HEK293 (cell line): ENCODE measurements around the gene TGM6.

Source experiments
- CTCF ChIA-PET: fragments of 350-600 bp; formaldehyde crosslinking; extraction: SDS; loops from one replicate; lab custom pipeline; 2021; ENCODE audit warnings: antibody characterized with exemption; lab: Yijun Ruan, JAX
- POLR2A ChIA-PET: fragments of 300-600 bp; formaldehyde crosslinking; extraction: SDS; loops from one replicate; lab custom pipeline; 2020; ENCODE audit warnings: antibody characterized with exemption, inconsistent platforms; lab: Yijun Ruan, JAX
- H3K27ac ChIP-seq: fragments of 200-500 bp; sonication (Bioruptor generic); 2 replicates; pipeline ENCODE4 v1.5.1; 2014; ENCODE audit warnings: low read depth, low read length, control low read depth, inconsistent platforms; ENCODE audit errors: extremely low read depth
- H3K36me3 ChIP-seq, 2 experiments: fragments of 200-500 bp in 1 of 2; sonication (Bioruptor generic) in 1 of 2; 1 replicate in 1 of 2; 2 replicates in 1 of 2; pipeline ENCODE4 v1.5.1; 2014 to 2017; ENCODE audit warnings: inconsistent platforms in 2 of 2, low read length in 2 of 2; ENCODE audit not compliant: control insufficient read depth in 2 of 2, insufficient read depth in 1 of 2
- H3K4me1 ChIP-seq: fragments of 200-500 bp; sonication (Bioruptor generic); 2 replicates; pipeline ENCODE4 v1.5.1; 2014; ENCODE audit warnings: mild to moderate bottlenecking, low read length, inconsistent platforms; ENCODE audit not compliant: control insufficient read depth, insufficient read depth
- H3K4me3 ChIP-seq: 2 replicates; pipeline ENCODE4 v1.5.1; 2011; ENCODE audit warnings: low read depth, mild to moderate bottlenecking, control low read depth, low read length, moderate library complexity
- H3K9me3 ChIP-seq: fragments of 200-500 bp; sonication (Bioruptor generic); 2 replicates; pipeline ENCODE4 v1.5.1; 2014; ENCODE audit warnings: low read depth, low read length, inconsistent platforms; ENCODE audit not compliant: control insufficient read depth, insufficient read depth
- BCL11B ChIP-seq: fragments of 450-650 bp; formaldehyde crosslinking; IDR thresholded peaks from 2 replicates; pipeline ENCODE4 v1.5.1; 2016; ENCODE audit warnings: low read depth, missing biosample characterization, missing genetic modification characterization
- HOXC10 ChIP-seq: sonication (generic); formaldehyde crosslinking; IDR thresholded peaks from 2 replicates; pipeline ENCODE4 v1.8.1; 2023; ENCODE audit warnings: mild to moderate bottlenecking, missing genetic modification reagents
- IKZF3 ChIP-seq: fragments of 450-650 bp; IDR thresholded peaks from 2 replicates; pipeline ENCODE4 v1.5.0; 2018; ENCODE audit warnings: missing biosample characterization, mild to moderate bottlenecking, missing genetic modification characterization, moderate library complexity
- KLF8 ChIP-seq: fragments of 450-650 bp; formaldehyde crosslinking; IDR thresholded peaks from 2 replicates; pipeline ENCODE4 v1.5.1; 2016; ENCODE audit warnings: missing biosample characterization, missing genetic modification characterization
- OVOL3 ChIP-seq: fragments of 450-650 bp; formaldehyde crosslinking; IDR thresholded peaks from 2 replicates; pipeline ENCODE4 v1.5.1; 2016; ENCODE audit warnings: missing biosample characterization, missing genetic modification characterization
- TCF7L2 ChIP-seq: IDR thresholded peaks from 2 replicates; pipeline ENCODE4 v1.6.1; 2011; ENCODE audit warnings: low read depth, mild to moderate bottlenecking, inconsistent platforms, low read length, moderate library complexity, borderline replicate concordance
- TRIM28 ChIP-seq: IDR thresholded peaks from 2 replicates; pipeline ENCODE4 v1.6.1; 2011; ENCODE audit warnings: low read length, control low read depth, borderline replicate concordance
- ZBTB17 ChIP-seq: fragments of 450-650 bp; formaldehyde crosslinking; IDR thresholded peaks from 2 replicates; pipeline ENCODE4 v1.5.1; 2016; ENCODE audit warnings: missing biosample characterization, missing genetic modification characterization
- ZNF112 ChIP-seq: fragments of 450-650 bp; formaldehyde crosslinking; IDR thresholded peaks from 2 replicates; pipeline ENCODE4 v1.5.0; 2017; ENCODE audit warnings: missing biosample characterization, missing genetic modification characterization
- ZNF114 ChIP-seq: fragments of 450-650 bp; formaldehyde crosslinking; IDR thresholded peaks from 2 replicates; pipeline ENCODE4 v1.5.0; 2017; ENCODE audit warnings: missing biosample characterization, missing genetic modification characterization
- ZNF16 ChIP-seq: fragments of 450-650 bp; formaldehyde crosslinking; IDR thresholded peaks from 2 replicates; pipeline ENCODE4 v1.5.1; 2016; ENCODE audit warnings: low read depth, missing biosample characterization, missing genetic modification characterization
- ZNF175 ChIP-seq: fragments of 450-650 bp; formaldehyde crosslinking; IDR thresholded peaks from 2 replicates; pipeline ENCODE4 v1.5.1; 2016; ENCODE audit warnings: missing biosample characterization, missing genetic modification characterization
- ZNF2 ChIP-seq: fragments of 450-650 bp; formaldehyde crosslinking; IDR thresholded peaks from 2 replicates; pipeline ENCODE4 v1.5.1; 2016; ENCODE audit warnings: missing biosample characterization, missing genetic modification characterization
- ZNF221 ChIP-seq: fragments of 450-650 bp; formaldehyde crosslinking; IDR thresholded peaks from 2 replicates; pipeline ENCODE4 v1.5.1; 2017; ENCODE audit warnings: missing biosample characterization, missing genetic modification characterization, borderline replicate concordance
- ZNF292 ChIP-seq: fragments of 450-650 bp; formaldehyde crosslinking; IDR thresholded peaks from 2 replicates; pipeline ENCODE4 v1.5.1; 2016; ENCODE audit warnings: low read depth, missing biosample characterization, missing genetic modification characterization, borderline replicate concordance
- ZNF311 ChIP-seq: fragments of 450-650 bp; formaldehyde crosslinking; IDR thresholded peaks from 2 replicates; pipeline ENCODE4 v1.5.1; 2017; ENCODE audit warnings: missing biosample characterization, missing genetic modification characterization, borderline replicate concordance
- ZNF473 ChIP-seq: fragments of 450-650 bp; formaldehyde crosslinking; IDR thresholded peaks from 2 replicates; pipeline ENCODE4 v1.5.1; 2017; ENCODE audit warnings: missing biosample characterization, missing genetic modification characterization
- ZNF514 ChIP-seq: fragments of 450-650 bp; formaldehyde crosslinking; IDR thresholded peaks from 2 replicates; pipeline ENCODE4 v1.5.1; 2016; ENCODE audit warnings: missing biosample characterization, missing genetic modification characterization
- ZNF707 ChIP-seq: fragments of 450-650 bp; formaldehyde crosslinking; IDR thresholded peaks from 2 replicates; pipeline ENCODE4 v1.5.1; 2016; ENCODE audit warnings: missing biosample characterization, missing genetic modification characterization
- ZNF747 ChIP-seq: fragments of 450-650 bp; formaldehyde crosslinking; IDR thresholded peaks from 2 replicates; pipeline ENCODE4 v1.5.1; 2016; ENCODE audit warnings: missing biosample characterization, missing genetic modification characterization
- ZNF785 ChIP-seq: fragments of 450-650 bp; formaldehyde crosslinking; IDR thresholded peaks from 2 replicates; pipeline ENCODE4 v1.5.1; 2016; ENCODE audit warnings: missing biosample characterization, missing genetic modification characterization
- ZNF791 ChIP-seq: fragments of 450-650 bp; formaldehyde crosslinking; IDR thresholded peaks from 2 replicates; pipeline ENCODE4 v1.5.1; 2016; ENCODE audit warnings: missing biosample characterization, missing genetic modification characterization
- TF ChIP-seq, protein P1 (sequence below): fragments of 450-650 bp; formaldehyde crosslinking; IDR thresholded peaks from 2 replicates; pipeline ENCODE4 v1.5.1; 2016; ENCODE audit warnings: missing biosample characterization, missing genetic modification characterization
- TF ChIP-seq, protein P2 (sequence below): fragments of 450-650 bp; formaldehyde crosslinking; IDR thresholded peaks from 2 replicates; pipeline ENCODE4 v1.5.1; 2017; ENCODE audit warnings: missing biosample characterization, mild to moderate bottlenecking, missing genetic modification characterization, moderate library complexity
- TF ChIP-seq, protein P3 (sequence below): fragments of 450-650 bp; formaldehyde crosslinking; conservative IDR thresholded peaks from 2 replicates; pipeline ENCODE4 v1.5.1; 2016; ENCODE audit warnings: low read depth, missing biosample characterization, missing genetic modification characterization
- TF ChIP-seq, protein P4 (sequence below): fragments of 450-650 bp; formaldehyde crosslinking; IDR thresholded peaks from 2 replicates; pipeline ENCODE4 v1.5.1; 2016; ENCODE audit warnings: missing biosample characterization, missing genetic modification characterization

Gene TGM6

DNA sequence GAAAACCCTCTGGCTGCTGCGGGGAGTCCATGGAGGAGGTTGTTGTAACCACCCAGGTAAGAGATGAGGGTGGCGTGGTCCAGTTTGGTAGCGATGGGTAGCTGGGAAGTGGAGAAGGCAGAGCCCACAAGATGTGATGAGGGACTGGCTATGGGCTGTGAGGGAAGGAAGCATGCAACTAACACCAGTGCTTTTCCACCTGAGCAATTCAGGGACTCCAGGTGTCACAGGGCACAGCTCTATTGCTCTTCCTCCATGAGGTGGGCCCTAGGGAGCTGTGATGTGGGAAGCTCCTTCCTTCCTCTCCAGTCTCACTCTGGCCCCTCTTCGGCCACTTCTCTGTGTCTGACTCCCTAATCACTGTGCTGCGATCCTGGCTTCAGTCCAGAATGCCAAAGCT is 32.4 kb upstream of the TGM6 start:
- POLR2A ChIA-PET, result no interaction called here
- CTCF ChIA-PET, result interaction anchor here (1.0 to 1.6 kb wide), 3 partner anchors 15 to 104 kb away, joined by 3 to 4 read pairs (median 3); no protein-coding TSS in a partner anchor

DNA sequence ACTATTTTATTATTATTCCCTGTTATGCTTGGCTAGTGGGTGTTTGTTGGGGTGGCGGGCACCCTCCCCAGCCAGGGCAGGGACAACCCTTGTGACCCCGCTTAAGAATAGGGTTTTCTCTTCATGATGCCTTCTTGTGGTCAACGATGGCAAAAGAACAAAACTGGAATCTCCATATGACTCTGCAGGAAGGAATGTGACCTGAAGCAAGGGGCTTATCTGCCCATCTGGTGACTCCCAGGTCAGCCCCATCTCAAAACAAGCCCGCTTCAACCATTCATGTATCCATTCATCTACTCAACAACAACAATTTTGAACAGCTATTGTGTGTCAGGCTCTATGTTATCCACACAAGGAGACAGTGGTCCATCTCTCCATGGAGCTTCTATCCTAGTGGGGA is 30.9 kb upstream of the TGM6 start:
- ChIA-PET POLR2A (no interaction called here), CTCF (interaction anchor here (0.6 to 2.0 kb wide), 19 partner anchors 11 to 803 kb away, joined by 3 to 7 read pairs (median 4); no protein-coding TSS in a partner anchor)
- H3K4me3 ChIP-seq, result no peak overlapping the region
- no peaks in the 10 kb centered on the region for H3K36me3 ChIP-seq
- H3K4me1 ChIP-seq, result no peaks in the 10 kb centered on the region
- no peak overlapping the region for H3K27ac ChIP-seq
- H3K9me3 ChIP-seq, result no peaks in the 10 kb centered on the region
- TF ChIP-seq HOXC10 (CRISPR knock-in tag) (no peak), ZNF785 (tag by site-specific recombination) (no peak), ZNF791 (no peak), TCF7L2 (no peak), ZNF221 (no peak), KLF8 (tag by site-specific recombination) (no peak), ZNF747 (tag by site-specific recombination) (no peak), ZNF2 (tag by site-specific recombination) (no peak), ZNF514 (tag by site-specific recombination) (no peak), TRIM28 (no peak), ZBTB17 (tag by site-specific recombination) (no peak), OVOL3 (no peak), ZNF112 (no peak), IKZF3 (tag by site-specific recombination) (no peak), ZNF292 (no peak)
- TF ChIP-seq, protein P1, sequence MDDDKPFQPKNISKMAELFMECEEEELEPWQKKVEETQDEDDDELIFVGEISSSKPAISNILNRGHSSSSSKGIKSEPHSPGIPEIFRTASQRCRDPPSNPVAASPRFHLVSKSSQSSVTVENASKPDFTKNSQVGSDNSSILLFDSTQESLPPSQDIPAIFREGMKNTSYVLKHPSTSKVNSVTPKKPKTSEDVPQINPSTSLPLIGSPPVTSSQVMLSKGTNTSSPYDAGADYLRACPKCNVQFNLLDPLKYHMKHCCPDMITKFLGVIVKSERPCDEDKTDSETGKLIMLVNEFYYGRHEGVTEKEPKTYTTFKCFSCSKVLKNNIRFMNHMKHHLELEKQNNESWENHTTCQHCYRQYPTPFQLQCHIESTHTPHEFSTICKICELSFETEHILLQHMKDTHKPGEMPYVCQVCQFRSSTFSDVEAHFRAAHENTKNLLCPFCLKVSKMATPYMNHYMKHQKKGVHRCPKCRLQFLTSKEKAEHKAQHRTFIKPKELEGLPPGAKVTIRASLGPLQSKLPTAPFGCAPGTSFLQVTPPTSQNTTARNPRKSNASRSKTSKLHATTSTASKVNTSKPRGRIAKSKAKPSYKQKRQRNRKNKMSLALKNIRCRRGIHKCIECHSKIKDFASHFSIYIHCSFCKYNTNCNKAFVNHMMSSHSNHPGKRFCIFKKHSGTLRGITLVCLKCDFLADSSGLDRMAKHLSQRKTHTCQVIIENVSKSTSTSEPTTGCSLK (tag by site-specific recombination), result no peak

More for the DNA sequence above, 32.4 kb upstream of the TGM6 start:
- Histone ChIP-seq H3K4me1 (no peaks in the 10 kb centered on the region), H3K27ac (no peak overlapping the region), H3K9me3 (no peaks in the 10 kb centered on the region), H3K36me3 (no peaks in the 10 kb centered on the region), H3K4me3 (no peak overlapping the region)
- TF ChIP-seq, protein P2, sequence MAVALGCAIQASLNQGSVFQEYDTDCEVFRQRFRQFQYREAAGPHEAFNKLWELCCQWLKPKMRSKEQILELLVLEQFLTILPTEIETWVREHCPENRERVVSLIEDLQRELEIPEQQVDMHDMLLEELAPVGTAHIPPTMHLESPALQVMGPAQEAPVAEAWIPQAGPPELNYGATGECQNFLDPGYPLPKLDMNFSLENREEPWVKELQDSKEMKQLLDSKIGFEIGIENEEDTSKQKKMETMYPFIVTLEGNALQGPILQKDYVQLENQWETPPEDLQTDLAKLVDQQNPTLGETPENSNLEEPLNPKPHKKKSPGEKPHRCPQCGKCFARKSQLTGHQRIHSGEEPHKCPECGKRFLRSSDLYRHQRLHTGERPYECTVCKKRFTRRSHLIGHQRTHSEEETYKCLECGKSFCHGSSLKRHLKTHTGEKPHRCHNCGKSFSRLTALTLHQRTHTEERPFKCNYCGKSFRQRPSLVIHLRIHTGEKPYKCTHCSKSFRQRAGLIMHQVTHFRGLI, result no peak
- TF ChIP-seq ZNF707 (tag by site-specific recombination) (no peak), ZNF175 (tag by site-specific recombination) (no peak), ZNF473 (tag by site-specific recombination) (no peak), BCL11B (tag by site-specific recombination) (no peak), OVOL3 (no peak), ZNF514 (tag by site-specific recombination) (no peak), ZNF311 (tag by site-specific recombination) (no peak), ZNF114 (no peak), ZNF16 (tag by site-specific recombination) (no peak), ZNF747 (tag by site-specific recombination) (no peak)
- TF ChIP-seq, protein P3, sequence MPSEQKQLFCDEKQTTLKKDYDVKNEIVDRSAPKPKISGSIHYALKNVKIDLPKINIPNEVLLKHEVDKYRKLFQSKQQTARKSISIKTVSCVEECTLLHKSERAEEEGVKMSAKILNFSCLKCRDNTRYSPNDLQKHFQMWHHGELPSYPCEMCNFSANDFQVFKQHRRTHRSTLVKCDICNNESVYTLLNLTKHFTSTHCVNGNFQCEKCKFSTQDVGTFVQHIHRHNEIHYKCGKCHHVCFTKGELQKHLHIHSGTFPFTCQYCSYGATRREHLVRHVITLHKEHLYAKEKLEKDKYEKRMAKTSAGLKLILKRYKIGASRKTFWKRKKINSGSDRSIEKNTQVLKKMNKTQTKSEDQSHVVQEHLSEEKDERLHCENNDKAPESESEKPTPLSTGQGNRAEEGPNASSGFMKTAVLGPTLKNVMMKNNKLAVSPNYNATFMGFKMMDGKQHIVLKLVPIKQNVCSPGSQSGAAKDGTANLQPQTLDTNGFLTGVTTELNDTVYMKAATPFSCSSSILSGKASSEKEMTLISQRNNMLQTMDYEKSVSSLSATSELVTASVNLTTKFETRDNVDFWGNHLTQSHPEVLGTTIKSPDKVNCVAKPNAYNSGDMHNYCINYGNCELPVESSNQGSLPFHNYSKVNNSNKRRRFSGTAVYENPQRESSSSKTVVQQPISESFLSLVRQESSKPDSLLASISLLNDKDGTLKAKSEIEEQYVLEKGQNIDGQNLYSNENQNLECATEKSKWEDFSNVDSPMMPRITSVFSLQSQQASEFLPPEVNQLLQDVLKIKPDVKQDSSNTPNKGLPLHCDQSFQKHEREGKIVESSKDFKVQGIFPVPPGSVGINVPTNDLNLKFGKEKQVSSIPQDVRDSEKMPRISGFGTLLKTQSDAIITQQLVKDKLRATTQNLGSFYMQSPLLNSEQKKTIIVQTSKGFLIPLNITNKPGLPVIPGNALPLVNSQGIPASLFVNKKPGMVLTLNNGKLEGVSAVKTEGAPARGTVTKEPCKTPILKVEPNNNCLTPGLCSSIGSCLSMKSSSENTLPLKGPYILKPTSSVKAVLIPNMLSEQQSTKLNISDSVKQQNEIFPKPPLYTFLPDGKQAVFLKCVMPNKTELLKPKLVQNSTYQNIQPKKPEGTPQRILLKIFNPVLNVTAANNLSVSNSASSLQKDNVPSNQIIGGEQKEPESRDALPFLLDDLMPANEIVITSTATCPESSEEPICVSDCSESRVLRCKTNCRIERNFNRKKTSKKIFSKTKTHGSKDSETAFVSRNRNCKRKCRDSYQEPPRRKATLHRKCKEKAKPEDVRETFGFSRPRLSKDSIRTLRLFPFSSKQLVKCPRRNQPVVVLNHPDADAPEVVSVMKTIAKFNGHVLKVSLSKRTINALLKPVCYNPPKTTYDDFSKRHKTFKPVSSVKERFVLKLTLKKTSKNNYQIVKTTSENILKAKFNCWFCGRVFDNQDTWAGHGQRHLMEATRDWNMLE (tag by site-specific recombination), result no peak
- TF ChIP-seq, protein P4, sequence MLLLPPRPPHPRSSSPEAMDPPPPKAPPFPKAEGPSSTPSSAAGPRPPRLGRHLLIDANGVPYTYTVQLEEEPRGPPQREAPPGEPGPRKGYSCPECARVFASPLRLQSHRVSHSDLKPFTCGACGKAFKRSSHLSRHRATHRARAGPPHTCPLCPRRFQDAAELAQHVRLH (tag by site-specific recombination), result no peak
